ENCODE data around the gene RASAL2.

DNA sequence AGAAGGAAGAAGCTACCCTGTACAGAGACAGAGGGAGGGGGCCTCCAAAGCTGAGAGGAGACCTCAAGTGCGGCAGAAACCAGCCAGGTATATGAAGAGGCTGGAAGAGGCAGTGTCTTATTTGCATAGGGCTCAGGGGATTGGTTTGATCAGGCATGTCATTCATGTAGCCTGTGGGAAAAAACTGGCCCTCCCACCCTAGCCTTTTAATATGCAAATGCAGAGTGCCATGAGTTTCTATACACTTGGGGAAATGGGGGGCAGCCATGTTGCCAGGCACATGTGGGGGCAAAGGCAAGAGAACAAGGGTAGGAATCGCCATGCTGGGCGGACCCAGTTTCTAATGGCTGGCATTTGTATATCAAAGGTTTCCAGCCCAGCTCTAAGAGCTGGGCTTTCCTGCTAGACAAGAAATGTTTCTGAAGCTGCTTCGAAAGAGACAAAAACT lies 172.7 kb downstream of the RASAL2 start:
- TF ChIP-seq, protein P1, sequence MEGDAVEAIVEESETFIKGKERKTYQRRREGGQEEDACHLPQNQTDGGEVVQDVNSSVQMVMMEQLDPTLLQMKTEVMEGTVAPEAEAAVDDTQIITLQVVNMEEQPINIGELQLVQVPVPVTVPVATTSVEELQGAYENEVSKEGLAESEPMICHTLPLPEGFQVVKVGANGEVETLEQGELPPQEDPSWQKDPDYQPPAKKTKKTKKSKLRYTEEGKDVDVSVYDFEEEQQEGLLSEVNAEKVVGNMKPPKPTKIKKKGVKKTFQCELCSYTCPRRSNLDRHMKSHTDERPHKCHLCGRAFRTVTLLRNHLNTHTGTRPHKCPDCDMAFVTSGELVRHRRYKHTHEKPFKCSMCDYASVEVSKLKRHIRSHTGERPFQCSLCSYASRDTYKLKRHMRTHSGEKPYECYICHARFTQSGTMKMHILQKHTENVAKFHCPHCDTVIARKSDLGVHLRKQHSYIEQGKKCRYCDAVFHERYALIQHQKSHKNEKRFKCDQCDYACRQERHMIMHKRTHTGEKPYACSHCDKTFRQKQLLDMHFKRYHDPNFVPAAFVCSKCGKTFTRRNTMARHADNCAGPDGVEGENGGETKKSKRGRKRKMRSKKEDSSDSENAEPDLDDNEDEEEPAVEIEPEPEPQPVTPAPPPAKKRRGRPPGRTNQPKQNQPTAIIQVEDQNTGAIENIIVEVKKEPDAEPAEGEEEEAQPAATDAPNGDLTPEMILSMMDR (IDR thresholded peaks at IDR 0.05): no peak
- TF ChIP-seq TCF7L2 (IDR thresholded peaks at IDR 0.05; ENCODE audit: low read depth, low read length): no peak
- no peak for TF ChIP-seq POLR2AphosphoS5 (IDR thresholded peaks at IDR 0.05; ENCODE audit: low read depth, low read length)
